Measurements from ENCODE around the gene LYZL1.

LYZL1 gene

GRCh38 chr10:29326886-29327745, 38.2 kb downstream of the LYZL1 start:
- no peaks in the 10 kb centered on the region for H3K36me3 ChIP-seq
- TF ChIP-seq, protein P1, sequence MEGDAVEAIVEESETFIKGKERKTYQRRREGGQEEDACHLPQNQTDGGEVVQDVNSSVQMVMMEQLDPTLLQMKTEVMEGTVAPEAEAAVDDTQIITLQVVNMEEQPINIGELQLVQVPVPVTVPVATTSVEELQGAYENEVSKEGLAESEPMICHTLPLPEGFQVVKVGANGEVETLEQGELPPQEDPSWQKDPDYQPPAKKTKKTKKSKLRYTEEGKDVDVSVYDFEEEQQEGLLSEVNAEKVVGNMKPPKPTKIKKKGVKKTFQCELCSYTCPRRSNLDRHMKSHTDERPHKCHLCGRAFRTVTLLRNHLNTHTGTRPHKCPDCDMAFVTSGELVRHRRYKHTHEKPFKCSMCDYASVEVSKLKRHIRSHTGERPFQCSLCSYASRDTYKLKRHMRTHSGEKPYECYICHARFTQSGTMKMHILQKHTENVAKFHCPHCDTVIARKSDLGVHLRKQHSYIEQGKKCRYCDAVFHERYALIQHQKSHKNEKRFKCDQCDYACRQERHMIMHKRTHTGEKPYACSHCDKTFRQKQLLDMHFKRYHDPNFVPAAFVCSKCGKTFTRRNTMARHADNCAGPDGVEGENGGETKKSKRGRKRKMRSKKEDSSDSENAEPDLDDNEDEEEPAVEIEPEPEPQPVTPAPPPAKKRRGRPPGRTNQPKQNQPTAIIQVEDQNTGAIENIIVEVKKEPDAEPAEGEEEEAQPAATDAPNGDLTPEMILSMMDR (IDR thresholded peaks at IDR 0.05; ENCODE audit: low read depth, low read length): no peak
- no peak for DNase-seq
- H3K27me3 ChIP-seq (ENCODE audit: insufficient read depth, low read depth, severe bottlenecking): no peaks in the 10 kb centered on the region
- no peak overlapping the region for H3K27ac ChIP-seq
- H3K4me3 ChIP-seq (ENCODE audit: low read depth, low read length): no peak overlapping the region
- no peaks in the 10 kb centered on the region for H3K9me3 ChIP-seq (ENCODE audit: severe bottlenecking)

GRCh38 chr10:29327746-29328102, 38.9 kb downstream of the LYZL1 start:
- Histone ChIP-seq H3K36me3 (no peaks in the 10 kb centered on the region), H3K27ac (no peak overlapping the region), H3K9me3 (ENCODE audit: severe bottlenecking) (no peaks in the 10 kb centered on the region), H3K4me3 (ENCODE audit: low read depth, low read length) (no peak overlapping the region), H3K27me3 (ENCODE audit: insufficient read depth, low read depth, severe bottlenecking) (no peaks in the 10 kb centered on the region)
- DNase-seq: no peak
- TF ChIP-seq, protein P1 (IDR thresholded peaks at IDR 0.05; ENCODE audit: low read depth, low read length): no peak

- H3K36me3 ChIP-seq: no peaks in the 10 kb centered on the region
- TF ChIP-seq, protein P1 (IDR thresholded peaks at IDR 0.05; ENCODE audit: low read depth, low read length): no peak
- H3K4me3 ChIP-seq (ENCODE audit: low read depth, low read length): no peak overlapping the region
- no peak overlapping the region for H3K27ac ChIP-seq
- H3K9me3 ChIP-seq (ENCODE audit: severe bottlenecking): no peaks in the 10 kb centered on the region
- no peaks in the 10 kb centered on the region for H3K27me3 ChIP-seq (ENCODE audit: insufficient read depth, low read depth, severe bottlenecking)
- no peak for DNase-seq
These were observed 40.1 kb downstream of the LYZL1 start for GRCh38 chr10:29328983-29329382.

- no peaks in the 10 kb centered on the region for H3K9me3 ChIP-seq (ENCODE audit: severe bottlenecking)
- DNase-seq: no peak
- no peaks in the 10 kb centered on the region for H3K27me3 ChIP-seq (ENCODE audit: insufficient read depth, low read depth, severe bottlenecking)
- no peak overlapping the region for H3K27ac ChIP-seq
- H3K36me3 ChIP-seq: no peaks in the 10 kb centered on the region
- TF ChIP-seq, protein P1 (IDR thresholded peaks at IDR 0.05; ENCODE audit: low read depth, low read length): no peak
- H3K4me3 ChIP-seq (ENCODE audit: low read depth, low read length): no peak overlapping the region
These were observed 40.5 kb downstream of the LYZL1 start for GRCh38 chr10:29329420-29329819.

DNA sequence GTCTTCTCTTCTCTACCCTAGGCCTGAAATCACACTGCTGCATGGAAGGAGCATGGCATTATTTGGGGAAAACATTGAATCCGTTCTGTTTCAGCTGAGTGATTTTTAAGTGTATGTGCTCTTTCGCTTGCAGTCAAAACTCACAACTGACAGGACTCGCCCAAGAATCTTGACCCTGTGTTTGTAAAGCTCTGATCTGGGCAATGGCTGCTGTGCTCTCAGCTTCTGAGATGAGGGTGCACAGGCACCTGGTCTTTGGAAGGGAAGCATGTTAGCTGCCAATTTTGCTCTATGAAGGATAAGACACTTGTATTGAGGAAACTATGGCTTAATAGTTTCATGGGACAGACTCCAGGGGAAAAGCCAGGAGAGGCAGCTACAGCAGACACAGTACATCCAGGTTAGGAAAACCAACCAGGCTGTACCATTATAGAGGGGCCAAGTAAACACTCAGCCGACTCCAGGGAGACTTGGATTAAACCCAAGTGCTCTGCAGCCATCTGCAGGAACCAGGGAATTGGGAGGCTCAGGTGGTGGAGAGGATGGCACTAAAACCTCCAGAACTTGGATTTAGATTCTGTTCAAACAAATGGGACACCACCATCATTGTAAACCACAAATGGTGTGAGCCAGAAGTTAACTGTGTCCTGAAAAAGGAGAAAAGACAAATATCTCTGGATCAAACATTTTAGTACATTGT, 43.3 kb downstream of the LYZL1 start:
- no peak overlapping the region for H3K4me3 ChIP-seq (ENCODE audit: low read depth, low read length)
- H3K9me3 ChIP-seq (ENCODE audit: severe bottlenecking): no peaks in the 10 kb centered on the region
- no peaks in the 10 kb centered on the region for H3K36me3 ChIP-seq
- H3K27me3 ChIP-seq (ENCODE audit: insufficient read depth, low read depth, severe bottlenecking): no peaks in the 10 kb centered on the region
- DNase-seq: no peak
- H3K27ac ChIP-seq: no peak overlapping the region
- TF ChIP-seq, protein P1 (IDR thresholded peaks at IDR 0.05; ENCODE audit: low read depth, low read length): no peak
